ENCODE results near the gene TMCC1. TPM values are rescaled to one million over a fixed set of nuclear protein-coding genes. Genes with fewer than 3 reads are reported as not detected.

Gene TMCC1
- total and polyA plus RNA-seq, 9 donors: 13.2 to 57.2 (median 42.4) TPM

GRCh38 chr3:129933471-129933870 is 40.0 kb upstream of the TMCC1 start:
- intact Hi-C loops (cut with DNase I): loop anchor here in 3 of 4 donors (5.0 to 10.0 kb wide), 6 partner anchors 286 to 449 kb away; no protein-coding TSS in a partner anchor
- WGBS, 3 donors: 84 to 87% (median 85%) methylated on average over 4 of the region's 4 CpGs
- DNase-seq: no peak
- no peaks in the 10 kb centered on the region for H3K27me3 ChIP-seq
- TF ChIP-seq POLR2A (IDR thresholded peaks at IDR 0.05) (no peak), CTCF (IDR thresholded peaks at IDR 0.05) (no peak), EP300 (IDR thresholded peaks at IDR 0.05) (no peak)
- H3K9me3 ChIP-seq: no peaks in the 10 kb centered on the region
- no peak overlapping the region for H3K4me3 ChIP-seq
- H3K4me1 ChIP-seq (ENCODE audit: insufficient read depth): peaks cover 3% of the 10 kb centered on the region
- no peaks in the 10 kb centered on the region for H3K36me3 ChIP-seq
- no peak overlapping the region for H3K27ac ChIP-seq

GRCh38 chr3:129929383-129929782 is 35.9 kb upstream of the TMCC1 start:
- H3K27ac ChIP-seq: no peak overlapping the region
- no peaks in the 10 kb centered on the region for H3K36me3 ChIP-seq
- no peak for TF ChIP-seq CTCF (IDR thresholded peaks at IDR 0.05)
- no peaks in the 10 kb centered on the region for H3K4me1 ChIP-seq (ENCODE audit: insufficient read depth)
- intact Hi-C loops (cut with DNase I): loop anchor here in 2 of 4 donors (5.0 to 10.0 kb wide), 3 partner anchors 92 to 555 kb away; no protein-coding TSS in a partner anchor
- H3K27me3 ChIP-seq: no peaks in the 10 kb centered on the region
- H3K4me3 ChIP-seq: no peak overlapping the region
- H3K9me3 ChIP-seq: no peaks in the 10 kb centered on the region
- DNase-seq: no peak
- WGBS, 3 donors: 67 to 83% (median 78%) methylated on average over 1 of the region's 1 CpG

- intact Hi-C loops (cut with DNase I): loop anchor here in 2 of 4 donors (5.0 to 10.0 kb wide), 3 partner anchors 90 to 552 kb away; no protein-coding TSS in a partner anchor
- H3K9me3 ChIP-seq: no peaks in the 10 kb centered on the region
- no peaks in the 10 kb centered on the region for H3K4me1 ChIP-seq (ENCODE audit: insufficient read depth)
- no peak overlapping the region for H3K27ac ChIP-seq
- H3K27me3 ChIP-seq: no peaks in the 10 kb centered on the region
- no peak overlapping the region for H3K4me3 ChIP-seq
- H3K36me3 ChIP-seq: no peaks in the 10 kb centered on the region
- WGBS, 3 donors: 36 to 57% (median 39%) methylated on average over 5 of the region's 5 CpGs
- DNase-seq: no peak
- TF ChIP-seq POLR2A (IDR thresholded peaks at IDR 0.05) (no peak), CTCF (IDR thresholded peaks at IDR 0.05) (no peak), EP300 (IDR thresholded peaks at IDR 0.05) (no peak)
Measured at GRCh38 chr3:129927072-129927471, 33.6 kb upstream of the TMCC1 start.

- intact Hi-C loops (cut with DNase I): loop anchor here in 1 of 4 donors (10.0 kb wide), 1 partner anchor 545 kb away; no protein-coding TSS in a partner anchor
- H3K4me3 ChIP-seq: no peak overlapping the region
- DNase-seq: no peak
- H3K36me3 ChIP-seq: no peaks in the 10 kb centered on the region
- H3K9me3 ChIP-seq: peaks cover 0 to 7% of the 10 kb centered on the region in 2 donors
- 96 to 97% (median 97%) methylated on average over 1 of the region's 1 CpG for WGBS, 3 donors
- no peaks in the 10 kb centered on the region for H3K4me1 ChIP-seq (ENCODE audit: insufficient read depth)
- H3K27me3 ChIP-seq: no peaks in the 10 kb centered on the region
- H3K27ac ChIP-seq: no peak overlapping the region
- no peak for TF ChIP-seq EP300 (IDR thresholded peaks at IDR 0.05)
- TF ChIP-seq CTCF (IDR thresholded peaks at IDR 0.05): no peak
- TF ChIP-seq POLR2A (IDR thresholded peaks at IDR 0.05): no peak
Measured at GRCh38 chr3:129919806-129920205, 26.3 kb upstream of the TMCC1 start.
